T-cell (primary cell): ENCODE measurements around the gene C10orf67. TPM values are rescaled to one million over a fixed set of nuclear protein-coding genes. Genes with fewer than 3 reads are reported as not detected.
A peak's percentile ranks its signal among the peaks of the same experiment; 100 is the strongest.

Experiments used
- ATAC-seq, 4 experiments: fragments of 200-7000 bp in 3 of 4; fragments of 150-1000 bp in 1 of 4; cut with Tn5 transposase; replicated peaks in 1 of 4; 1 replicate in 3 of 4; 2 replicates in 1 of 4; pipeline ENCODE4 v1.10.0; 2021; ENCODE audit warnings: moderate library complexity in 3 of 4, mild to moderate bottlenecking in 2 of 4, moderate number of reproducible peaks in 1 of 4
- CTCF ChIA-PET, 2 donors: fragments of 300-600 bp; sonication (Branson Sonifier 250); formaldehyde crosslinking; loops; one replicate each; lab custom pipeline; 2022; ENCODE audit warnings: antibody characterized with exemption in 2 of 2; lab: Charles Lee
- POLR2A ChIA-PET, 2 donors: fragments of 300-600 bp; sonication (Branson Sonifier 250); formaldehyde crosslinking; loops; one replicate each; lab custom pipeline; 2022; ENCODE audit warnings: antibody characterized with exemption in 2 of 2; lab: Charles Lee
- DNase-seq, 35 experiments: peaks; one replicate each; pipeline versions ENCODE4 v3.0.0 to v3.0.0-alpha.2; 2013 to 2023
- H3K27ac ChIP-seq: one replicate; pipeline ENCODE4 v1.5.1; 2013; ENCODE audit warnings: low read length
- H3K27me3 ChIP-seq, 2 experiments: replicated peaks in 1 of 2; 1 replicate in 1 of 2; 2 replicates in 1 of 2; pipeline versions ENCODE4 v1.6.1 to v1.7.0; 2013; ENCODE audit warnings: low read length in 1 of 2, mixed read lengths in 1 of 2; ENCODE audit not compliant: control insufficient read depth in 2 of 2, insufficient read depth in 2 of 2; ENCODE audit errors: extremely low read depth in 1 of 2
- H3K36me3 ChIP-seq, 2 donors: 1 replicate in 1 of 2; 2 replicates in 1 of 2; pipeline versions ENCODE4 v1.6.1 to v1.7.0; 2013; ENCODE audit warnings: low read length in 1 of 2; ENCODE audit not compliant: control insufficient read depth in 2 of 2, insufficient read depth in 1 of 2; ENCODE audit errors: extremely low read depth in 1 of 2
- H3K4me1 ChIP-seq, 2 experiments: 1 replicate in 1 of 2; 2 replicates in 1 of 2; pipeline versions ENCODE4 v1.6.1 to v1.7.0; 2013; ENCODE audit warnings: low read length in 2 of 2, mixed read lengths in 1 of 2; ENCODE audit not compliant: insufficient read depth in 2 of 2, control insufficient read depth in 1 of 2; ENCODE audit errors: extremely low read depth in 1 of 2
- H3K4me3 ChIP-seq, 2 donors: 1 replicate in 1 of 2; 2 replicates in 1 of 2; pipeline versions ENCODE4 v1.5.1 to v1.7.0; 2013; ENCODE audit warnings: mild to moderate bottlenecking in 2 of 2, low read length in 1 of 2, moderate library complexity in 1 of 2; ENCODE audit not compliant: control insufficient read depth in 1 of 2; ENCODE audit errors: extremely low read depth in 1 of 2
- H3K9me3 ChIP-seq: 2 replicates; pipeline ENCODE4 v1.7.0; 2013
- H3K27ac Mint-ChIP-seq, 2 donors: one replicate each; pipeline ENCODE4 v1.8.0; 2020 to 2021; ENCODE audit warnings: mild to moderate bottlenecking in 2 of 2, mixed read lengths in 2 of 2
- H3K27me3 Mint-ChIP-seq, 2 donors: one replicate each; pipeline ENCODE4 v1.8.0; 2021 to 2022; ENCODE audit warnings: mixed read lengths in 2 of 2
- H3K36me3 Mint-ChIP-seq: one replicate; pipeline ENCODE4 v1.8.0; 2021; ENCODE audit warnings: mixed read lengths
- H3K4me1 Mint-ChIP-seq, 3 donors: one replicate each; pipeline ENCODE4 v1.8.0; 2020 to 2022; ENCODE audit warnings: mixed read lengths in 3 of 3, mild to moderate bottlenecking in 1 of 3
- H3K4me3 Mint-ChIP-seq, 3 donors: one replicate each; pipeline ENCODE4 v1.8.0; 2020 to 2022; ENCODE audit warnings: mild to moderate bottlenecking in 3 of 3, mixed read lengths in 3 of 3, moderate library complexity in 3 of 3
- H3K9me3 Mint-ChIP-seq, 3 donors: one replicate each; pipeline ENCODE4 v1.8.0; 2020 to 2022; ENCODE audit warnings: mixed read lengths in 3 of 3
- WGBS: methylation state at CpG from one replicate; pipeline ENCODE4 v1.1.5; 2013; ENCODE audit warnings: missing lambda C conversion rate; ENCODE audit not compliant: insufficient coverage; 5-methylcytosine and 5-hydroxymethylcytosine counted together
- total RNA-seq, 35 experiments: library from RNA in 6 of 35; stranded (reverse) in 6 of 35; fragments of 120-200 nt in 1 of 35; gene quantifications; one replicate each; pipeline versions ENCODE4 v1.2.1 to v1.2.4 and lab custom pipeline; 2013 to 2026

C10orf67 gene
- total RNA-seq, 5 donors from 2014 or later (not counting 1 experiment from before 2014, with no cell fraction given) = 0.13 TPM; not detected in 4

GRCh38 chr10:23364378-23364777 lies 19.8 kb upstream of the C10orf67 start:
- Mint-ChIP-seq H3K27ac (peak overlapping the region; percentile 72 to 93), H3K4me1 (peaks cover 59 to 63% (median 62%) of the 10 kb centered on the region in 3 donors), H3K4me3 (peak overlapping the region in 2 of 3 donors; percentile 65 to 73), H3K36me3 (no peaks in the 10 kb centered on the region), H3K9me3 (no peaks in the 10 kb centered on the region), H3K27me3 (no peaks in the 10 kb centered on the region)
- peaks cover 42 to 43% of the 10 kb centered on the region in 2 experiments for H3K4me1 ChIP-seq
- H3K9me3 ChIP-seq = no peaks in the 10 kb centered on the region
- H3K4me3 ChIP-seq = no peak overlapping the region
- ATAC-seq = no peak
- H3K36me3 ChIP-seq = no peaks in the 10 kb centered on the region
- no peak for DNase-seq
- H3K27ac ChIP-seq = no peak overlapping the region
- CTCF ChIA-PET = interaction anchor here (0.6 kb wide), 2 partner anchors 13 to 270 kb away, joined by 3 read pairs; no protein-coding TSS in a partner anchor
- WGBS = 28% methylated on average over 5 of the region's 5 CpGs
- POLR2A ChIA-PET = no interaction called here
- no peaks in the 10 kb centered on the region for H3K27me3 ChIP-seq

- Histone ChIP-seq H3K4me3 (peak overlapping the region in 1 of 2 donors; percentile 17), H3K27ac (peak overlapping the region; percentile 80)
Observed at GRCh38 chr10:23363793-23364135, 19.2 kb upstream of the C10orf67 start.

GRCh38 chr10:23362879-23363792 lies 18.5 kb upstream of the C10orf67 start:
- Histone ChIP-seq H3K9me3 (no peaks in the 10 kb centered on the region), H3K27me3 (no peaks in the 10 kb centered on the region), H3K36me3 (no peaks in the 10 kb centered on the region), H3K27ac (peak overlapping the region; percentile 80), H3K4me1 (peaks cover 30 to 36% of the 10 kb centered on the region in 2 experiments), H3K4me3 (peak overlapping the region in 1 of 2 donors; percentile 17)
- Mint-ChIP-seq H3K36me3 (no peaks in the 10 kb centered on the region), H3K4me1 (peaks cover 47 to 50% (median 49%) of the 10 kb centered on the region in 3 donors), H3K27ac (peak overlapping the region; percentile 91 to 93), H3K27me3 (no peaks in the 10 kb centered on the region), H3K9me3 (no peaks in the 10 kb centered on the region), H3K4me3 (peak overlapping the region; percentile 55 to 73 (median 65))
- ChIA-PET POLR2A (interaction anchor here (0.6 to 0.9 kb wide), 6 partner anchors 19 to 1344 kb away, joined by 3 to 6 read pairs (median 3); partner anchors contain the start of gene C10orf67 (in 2 of the 2)), CTCF (interaction anchor here (0.6 to 0.7 kb wide), 3 partner anchors 69 to 93 kb away, joined by 3 read pairs; no protein-coding TSS in a partner anchor)
- DNase-seq (peak in 31 of 35 experiments; percentile 15 to 77 (median 32)), ATAC-seq (peak; percentile 74 to 94 (median 78))
- WGBS = 17% methylated on average over 1 of the region's 9 CpGs

More at GRCh38 chr10:23363793-23364135, 19.2 kb upstream of the C10orf67 start:
- ChIA-PET CTCF (interaction anchor here in 1 of 2 donors (0.7 kb wide), 1 partner anchor 80 kb away, joined by 3 read pairs; no protein-coding TSS in a partner anchor), POLR2A (interaction anchor here in 1 of 2 donors (0.7 kb wide), 1 partner anchor 30 kb away, joined by 3 read pairs; no protein-coding TSS in a partner anchor)
- H3K27me3 ChIP-seq = no peaks in the 10 kb centered on the region
- Mint-ChIP-seq H3K27me3 (no peaks in the 10 kb centered on the region), H3K36me3 (no peaks in the 10 kb centered on the region), H3K9me3 (no peaks in the 10 kb centered on the region), H3K27ac (peak overlapping the region; percentile 91 to 93), H3K4me3 (peak overlapping the region; percentile 44 to 73 (median 65)), H3K4me1 (peaks cover 53 to 56% (median 56%) of the 10 kb centered on the region in 3 donors)
- DNase-seq = peak in 1 of 35 experiments; percentile 13
- 35% methylated on average over 3 of the region's 5 CpGs for WGBS
- no peak for ATAC-seq
- H3K36me3 ChIP-seq = no peaks in the 10 kb centered on the region
- peaks cover 37 to 40% of the 10 kb centered on the region in 2 experiments for H3K4me1 ChIP-seq
- no peaks in the 10 kb centered on the region for H3K9me3 ChIP-seq

GRCh38 chr10:23362069-23362830 lies 17.7 kb upstream of the C10orf67 start:
- Histone ChIP-seq H3K36me3 (no peaks in the 10 kb centered on the region), H3K27me3 (no peaks in the 10 kb centered on the region), H3K4me3 (no peak overlapping the region), H3K4me1 (peaks cover 24 to 32% of the 10 kb centered on the region in 2 experiments), H3K27ac (peak overlapping the region; percentile 80), H3K9me3 (no peaks in the 10 kb centered on the region)
- no peaks in the 10 kb centered on the region for H3K36me3 Mint-ChIP-seq
- no peak for DNase-seq
- no peaks in the 10 kb centered on the region for H3K9me3 Mint-ChIP-seq
- ATAC-seq = no peak
- H3K4me1 Mint-ChIP-seq = peaks cover 41 to 45% (median 44%) of the 10 kb centered on the region in 3 donors
- H3K4me3 Mint-ChIP-seq = peak overlapping the region in 2 of 3 donors; percentile 15 to 46
- H3K27me3 Mint-ChIP-seq = no peaks in the 10 kb centered on the region
- WGBS = 82% methylated on average over 1 of the region's 1 CpG
- H3K27ac Mint-ChIP-seq = peak overlapping the region; percentile 59 to 81
- ChIA-PET CTCF (no interaction called here), POLR2A (interaction anchor here (0.6 to 0.9 kb wide), 4 partner anchors 18 to 1344 kb away, joined by 3 to 6 read pairs (median 3); partner anchors contain the start of gene C10orf67 (in 2 of the 2))

GRCh38 chr10:23361665-23362064 lies 17.1 kb upstream of the C10orf67 start:
- Histone ChIP-seq H3K36me3 (no peaks in the 10 kb centered on the region), H3K4me1 (peaks cover 22 to 30% of the 10 kb centered on the region in 2 experiments), H3K27me3 (no peaks in the 10 kb centered on the region), H3K4me3 (no peak overlapping the region), H3K9me3 (no peaks in the 10 kb centered on the region), H3K27ac (no peak overlapping the region)
- no peak for ATAC-seq
- Mint-ChIP-seq H3K27ac (peak overlapping the region in 1 of 2 donors; percentile 81), H3K27me3 (no peaks in the 10 kb centered on the region), H3K36me3 (no peaks in the 10 kb centered on the region), H3K4me1 (peaks cover 38 to 45% (median 41%) of the 10 kb centered on the region in 3 donors), H3K4me3 (no peak overlapping the region), H3K9me3 (no peaks in the 10 kb centered on the region)
- CTCF ChIA-PET = no interaction called here
- WGBS = no CpG with 5 or more reads among the region's 2 CpGs
- DNase-seq = no peak
- POLR2A ChIA-PET = no interaction called here
